ENCODE results near the gene ANKRD28. TPM values are rescaled to one million over a fixed set of nuclear protein-coding genes. Genes with fewer than 3 reads are reported as not detected.

Gene ANKRD28
- total and polyA plus RNA-seq, 9 of the 15 experiments (the other 6 are each of a cell fraction or from before 2014, with no cell fraction given): 11.7 to 66.0 (median 36.7) TPM

GRCh38 chr3:15756505-15756904 lies 41.3 kb downstream of the ANKRD28 start:
- no peak overlapping the region for H3K9ac ChIP-seq (ENCODE audit: insufficient read depth in 1 of 2, low read depth in 2 of 2, low read length in 2 of 2)
- CTCF ChIA-PET (ENCODE audit: low intra/inter-chr PET ratio): no interaction called here
- WGBS (ENCODE audit: insufficient coverage, low coverage, missing lambda C conversion rate): 80% methylated on average over 3 of the region's 3 CpGs
- TF ChIP-seq SMAD4 (CRISPR knock-in tag; conservative IDR thresholded peaks at IDR 0.05) (no peak), POLR2AphosphoS5 (IDR thresholded peaks at IDR 0.05; ENCODE audit: control insufficient read depth, insufficient read depth, low read depth, low read length) (peak; percentile 33; the same call in 1 of the 2 replicates)
- FAIRE-seq (no peak), ATAC-seq (no peak), DNase-seq (ENCODE audit: extremely low read depth in 1 of 4, low spot score in 3 of 4) (no peak)
- no peaks in the 10 kb centered on the region for H3K9me1 ChIP-seq (ENCODE audit: control insufficient read depth, insufficient read depth, low read length)
- H3K27ac ChIP-seq (ENCODE audit: extremely low read depth, low read depth, low read length): no peak overlapping the region
- no peaks in the 10 kb centered on the region for H4K20me1 ChIP-seq (replicated peaks; ENCODE audit: control insufficient read depth, insufficient read depth, low read length)
- no TSS peak for BruUV-seq (replicated peaks)
- H3K4me3 ChIP-seq: no peak overlapping the region
- in situ Hi-C loops (cut with MboI) (no loop called here), intact Hi-C loops (cut with micrococcal nuclease) (no loop called here)
- no peaks in the 10 kb centered on the region for H3K9me3 ChIP-seq (replicated peaks; ENCODE audit: control insufficient read depth, insufficient read depth, low read depth, low read length)
- POLR2A ChIA-PET: no interaction called here
- H3K36me3 ChIP-seq (ENCODE audit: control insufficient read depth, insufficient read depth, low read length): peaks cover 6% of the 10 kb centered on the region; the same call in 2 of the 3 replicates
- no peak overlapping the region for H2AFZ ChIP-seq (ENCODE audit: low read depth, low read length)
- no peaks in the 10 kb centered on the region for H3K4me1 ChIP-seq (replicated peaks in 1 of 2; ENCODE audit: control insufficient read depth in 2 of 2, insufficient read depth in 2 of 2, low read length in 2 of 2)
- H3K27me3 ChIP-seq (ENCODE audit: control insufficient read depth in 2 of 2, insufficient read depth in 2 of 2, low read length in 2 of 2): no peaks in the 10 kb centered on the region
- H3K4me2 ChIP-seq (ENCODE audit: insufficient read depth, low read length): no peak overlapping the region
- H3K79me2 ChIP-seq (ENCODE audit: control insufficient read depth, insufficient read depth, low read length): no peaks in the 10 kb centered on the region

DNA sequence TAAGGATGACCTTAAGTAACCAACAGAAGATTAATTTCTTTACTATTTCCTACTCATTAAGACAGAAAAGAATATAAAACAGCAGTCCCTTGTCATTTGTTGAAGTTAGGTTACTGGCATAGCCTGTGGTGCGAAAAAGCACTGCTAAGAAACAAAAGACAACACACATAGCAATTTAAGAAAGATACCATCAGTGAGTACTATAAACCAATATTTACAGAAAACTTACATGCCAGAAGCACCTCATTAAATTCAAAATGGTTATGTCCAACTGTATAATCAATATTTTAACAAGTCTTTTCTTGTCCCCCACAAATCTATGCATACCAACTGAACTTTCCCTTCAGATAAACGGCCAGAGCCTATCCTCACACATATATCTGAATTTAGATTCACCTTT lies 42.0 kb downstream of the ANKRD28 start:
- Histone ChIP-seq H4K20me1 (replicated peaks; ENCODE audit: control insufficient read depth, insufficient read depth, low read length) (no peaks in the 10 kb centered on the region), H3K4me1 (replicated peaks in 1 of 2; ENCODE audit: control insufficient read depth in 2 of 2, insufficient read depth in 2 of 2, low read length in 2 of 2) (no peaks in the 10 kb centered on the region), H3K4me2 (ENCODE audit: insufficient read depth, low read length) (no peak overlapping the region), H3K79me2 (ENCODE audit: control insufficient read depth, insufficient read depth, low read length) (no peaks in the 10 kb centered on the region), H3K36me3 (ENCODE audit: control insufficient read depth, insufficient read depth, low read length) (peaks cover 14% of the 10 kb centered on the region; the same call in 2 of the 3 replicates), H3K9me1 (ENCODE audit: control insufficient read depth, insufficient read depth, low read length) (no peaks in the 10 kb centered on the region), H3K9ac (ENCODE audit: insufficient read depth in 1 of 2, low read depth in 2 of 2, low read length in 2 of 2) (no peak overlapping the region), H3K27me3 (ENCODE audit: control insufficient read depth in 2 of 2, insufficient read depth in 2 of 2, low read length in 2 of 2) (no peaks in the 10 kb centered on the region), H3K27ac (ENCODE audit: extremely low read depth, low read depth, low read length) (no peak overlapping the region), H3K4me3 (no peak overlapping the region), H2AFZ (ENCODE audit: low read depth, low read length) (no peak overlapping the region), H3K9me3 (replicated peaks; ENCODE audit: control insufficient read depth, insufficient read depth, low read depth, low read length) (no peaks in the 10 kb centered on the region)
- FAIRE-seq (no peak), DNase-seq (ENCODE audit: extremely low read depth in 1 of 4, low spot score in 3 of 4) (no peak), ATAC-seq (no peak)
- CTCF ChIA-PET (ENCODE audit: low intra/inter-chr PET ratio): no interaction called here
- no TSS peak for BruUV-seq (replicated peaks)
- in situ Hi-C loops (cut with MboI) (no loop called here), intact Hi-C loops (cut with micrococcal nuclease) (no loop called here)
- WGBS (ENCODE audit: insufficient coverage, low coverage, missing lambda C conversion rate): 87% methylated on average over 2 of the region's 2 CpGs
- POLR2A ChIA-PET: no interaction called here
- TF ChIP-seq ZBTB9 (CRISPR knock-in tag; IDR thresholded peaks at IDR 0.05) (no peak), SMARCC2 (IDR thresholded peaks at IDR 0.05; ENCODE audit: low read depth) (no peak), SLC30A9 (CRISPR knock-in tag; IDR thresholded peaks at IDR 0.05) (no peak), SMC3 (conservative IDR thresholded peaks at IDR 0.05; ENCODE audit: insufficient read depth, low read depth, low read length) (no peak), LCOR (CRISPR knock-in tag; IDR thresholded peaks at IDR 0.05) (no peak), BRF1 (IDR thresholded peaks at IDR 0.05; ENCODE audit: borderline replicate concordance, extremely low read depth, insufficient read length) (no peak), POU5F1 (IDR thresholded peaks at IDR 0.05; ENCODE audit: borderline replicate concordance, low read depth, low read length, partially characterized antibody) (no peak), ASH1L (IDR thresholded peaks at IDR 0.05; ENCODE audit: borderline replicate concordance, low read depth, partially characterized antibody) (no peak), HMG20B (CRISPR knock-in tag; IDR thresholded peaks at IDR 0.05) (no peak), KDM1A (IDR thresholded peaks at IDR 0.05) (no peak), SRSF9 (IDR thresholded peaks at IDR 0.05; ENCODE audit: borderline replicate concordance, low read depth, low read length) (no peak), E2F4 (CRISPR knock-in tag; IDR thresholded peaks at IDR 0.05; ENCODE audit: low read depth) (no peak)

Data from K562 (cell line).